HL-60 (cell line): ENCODE data around the gene WWOX.

Source experiments
- DNase-seq, 2 experiments: peaks; one replicate each; pipeline ENCODE4 v3.0.0-alpha.2; 2010 to 2020; ENCODE audit warnings: low read depth in 1 of 2, low spot score in 1 of 2
- H3K27ac ChIP-seq: fragments of 250-450 bp; sonication (Bioruptor Pico); replicated peaks from 2 replicates; pipeline ENCODE4 v1.5.1; 2020; ENCODE audit warnings: mild to moderate bottlenecking, moderate library complexity
- H3K27me3 ChIP-seq: fragments of 250-450 bp; sonication (Bioruptor Pico); 2 replicates; pipeline ENCODE4 v1.5.1; 2021; ENCODE audit warnings: mild to moderate bottlenecking, moderate library complexity; ENCODE audit not compliant: insufficient read depth, poor library complexity, severe bottlenecking
- H3K4me3 ChIP-seq: replicated peaks from 2 replicates; pipeline ENCODE4 v1.5.1; 2011; ENCODE audit warnings: mild to moderate bottlenecking, control low read depth, low read length; ENCODE audit not compliant: insufficient read depth
- GABPA ChIP-seq: IDR thresholded peaks from 2 replicates; pipeline ENCODE4 v1.6.1; 2012; ENCODE audit warnings: low read depth
- POLR2AphosphoS5 ChIP-seq: IDR thresholded peaks from 2 replicates; pipeline ENCODE4 v1.6.1; 2012; ENCODE audit warnings: low read depth
- SPI1 ChIP-seq: IDR thresholded peaks from 2 replicates; pipeline ENCODE4 v1.6.1; 2012; ENCODE audit warnings: low read depth, mild to moderate bottlenecking, borderline replicate concordance
- TF ChIP-seq, protein P1 (sequence below): IDR thresholded peaks from 2 replicates; pipeline ENCODE4 v1.6.1; 2012; ENCODE audit warnings: low read depth; ENCODE audit not compliant: insufficient replicate concordance
- TF ChIP-seq, protein P2 (sequence below): IDR thresholded peaks from one replicate; pipeline ENCODE4 v1.5.1; 2011; ENCODE audit warnings: low read length, control low read depth, inconsistent platforms; ENCODE audit not compliant: insufficient read depth

The WWOX gene

DNA sequence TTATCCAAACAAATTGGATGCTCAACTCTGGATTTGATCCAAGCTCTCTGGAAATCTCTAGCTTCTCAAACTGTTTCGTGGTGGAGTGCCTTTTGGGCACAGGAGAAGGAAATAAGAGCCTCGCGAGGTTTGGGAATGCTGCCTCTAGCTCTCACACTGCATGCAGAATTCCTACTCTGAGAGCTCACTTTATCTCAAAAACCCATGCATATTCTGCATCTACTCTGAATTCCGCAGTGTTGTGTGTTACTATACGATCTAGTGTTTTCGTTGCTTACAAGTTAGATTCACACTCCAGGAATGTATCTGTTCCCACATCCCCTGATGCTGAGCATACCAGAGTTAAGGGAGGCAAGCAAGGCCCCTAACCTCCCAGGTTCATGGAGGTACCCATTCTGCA, 462.7 kb downstream of the WWOX start:
- Histone ChIP-seq H3K27ac (no peak overlapping the region), H3K4me3 (no peak overlapping the region), H3K27me3 (no peaks in the 10 kb centered on the region)
- TF ChIP-seq, protein P1, sequence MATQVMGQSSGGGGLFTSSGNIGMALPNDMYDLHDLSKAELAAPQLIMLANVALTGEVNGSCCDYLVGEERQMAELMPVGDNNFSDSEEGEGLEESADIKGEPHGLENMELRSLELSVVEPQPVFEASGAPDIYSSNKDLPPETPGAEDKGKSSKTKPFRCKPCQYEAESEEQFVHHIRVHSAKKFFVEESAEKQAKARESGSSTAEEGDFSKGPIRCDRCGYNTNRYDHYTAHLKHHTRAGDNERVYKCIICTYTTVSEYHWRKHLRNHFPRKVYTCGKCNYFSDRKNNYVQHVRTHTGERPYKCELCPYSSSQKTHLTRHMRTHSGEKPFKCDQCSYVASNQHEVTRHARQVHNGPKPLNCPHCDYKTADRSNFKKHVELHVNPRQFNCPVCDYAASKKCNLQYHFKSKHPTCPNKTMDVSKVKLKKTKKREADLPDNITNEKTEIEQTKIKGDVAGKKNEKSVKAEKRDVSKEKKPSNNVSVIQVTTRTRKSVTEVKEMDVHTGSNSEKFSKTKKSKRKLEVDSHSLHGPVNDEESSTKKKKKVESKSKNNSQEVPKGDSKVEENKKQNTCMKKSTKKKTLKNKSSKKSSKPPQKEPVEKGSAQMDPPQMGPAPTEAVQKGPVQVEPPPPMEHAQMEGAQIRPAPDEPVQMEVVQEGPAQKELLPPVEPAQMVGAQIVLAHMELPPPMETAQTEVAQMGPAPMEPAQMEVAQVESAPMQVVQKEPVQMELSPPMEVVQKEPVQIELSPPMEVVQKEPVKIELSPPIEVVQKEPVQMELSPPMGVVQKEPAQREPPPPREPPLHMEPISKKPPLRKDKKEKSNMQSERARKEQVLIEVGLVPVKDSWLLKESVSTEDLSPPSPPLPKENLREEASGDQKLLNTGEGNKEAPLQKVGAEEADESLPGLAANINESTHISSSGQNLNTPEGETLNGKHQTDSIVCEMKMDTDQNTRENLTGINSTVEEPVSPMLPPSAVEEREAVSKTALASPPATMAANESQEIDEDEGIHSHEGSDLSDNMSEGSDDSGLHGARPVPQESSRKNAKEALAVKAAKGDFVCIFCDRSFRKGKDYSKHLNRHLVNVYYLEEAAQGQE: no peak
- TF ChIP-seq SPI1: no peak
- no peak for TF ChIP-seq POLR2AphosphoS5
- TF ChIP-seq GABPA: no peak
- TF ChIP-seq, protein P2, sequence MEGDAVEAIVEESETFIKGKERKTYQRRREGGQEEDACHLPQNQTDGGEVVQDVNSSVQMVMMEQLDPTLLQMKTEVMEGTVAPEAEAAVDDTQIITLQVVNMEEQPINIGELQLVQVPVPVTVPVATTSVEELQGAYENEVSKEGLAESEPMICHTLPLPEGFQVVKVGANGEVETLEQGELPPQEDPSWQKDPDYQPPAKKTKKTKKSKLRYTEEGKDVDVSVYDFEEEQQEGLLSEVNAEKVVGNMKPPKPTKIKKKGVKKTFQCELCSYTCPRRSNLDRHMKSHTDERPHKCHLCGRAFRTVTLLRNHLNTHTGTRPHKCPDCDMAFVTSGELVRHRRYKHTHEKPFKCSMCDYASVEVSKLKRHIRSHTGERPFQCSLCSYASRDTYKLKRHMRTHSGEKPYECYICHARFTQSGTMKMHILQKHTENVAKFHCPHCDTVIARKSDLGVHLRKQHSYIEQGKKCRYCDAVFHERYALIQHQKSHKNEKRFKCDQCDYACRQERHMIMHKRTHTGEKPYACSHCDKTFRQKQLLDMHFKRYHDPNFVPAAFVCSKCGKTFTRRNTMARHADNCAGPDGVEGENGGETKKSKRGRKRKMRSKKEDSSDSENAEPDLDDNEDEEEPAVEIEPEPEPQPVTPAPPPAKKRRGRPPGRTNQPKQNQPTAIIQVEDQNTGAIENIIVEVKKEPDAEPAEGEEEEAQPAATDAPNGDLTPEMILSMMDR: no peak
- no peak for DNase-seq

DNA sequence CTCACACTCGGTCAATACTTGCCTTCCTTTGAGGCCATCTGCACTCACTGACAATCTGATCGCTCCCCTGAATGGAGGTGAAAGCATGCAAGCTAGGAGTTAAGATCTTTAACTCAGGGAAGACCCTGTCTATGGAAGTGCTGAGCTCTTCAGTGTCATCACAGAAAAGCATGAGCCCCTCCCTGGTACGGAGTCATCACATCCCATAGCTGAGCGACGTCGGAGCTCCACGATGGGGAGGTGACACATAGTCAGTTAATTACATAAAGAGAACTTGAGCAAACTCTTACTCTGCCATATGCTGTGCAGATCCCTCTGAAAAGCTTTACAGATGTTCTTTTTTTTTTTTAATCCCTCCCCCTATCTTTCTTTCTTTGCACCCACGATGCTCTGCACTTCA, 463.2 kb downstream of the WWOX start:
- TF ChIP-seq SPI1 (no peak), GABPA (no peak), POLR2AphosphoS5 (no peak)
- TF ChIP-seq, protein P1: no peak
- TF ChIP-seq, protein P2: no peak
- Histone ChIP-seq H3K27ac (no peak overlapping the region), H3K27me3 (no peaks in the 10 kb centered on the region), H3K4me3 (no peak overlapping the region)
- no peak for DNase-seq

DNA sequence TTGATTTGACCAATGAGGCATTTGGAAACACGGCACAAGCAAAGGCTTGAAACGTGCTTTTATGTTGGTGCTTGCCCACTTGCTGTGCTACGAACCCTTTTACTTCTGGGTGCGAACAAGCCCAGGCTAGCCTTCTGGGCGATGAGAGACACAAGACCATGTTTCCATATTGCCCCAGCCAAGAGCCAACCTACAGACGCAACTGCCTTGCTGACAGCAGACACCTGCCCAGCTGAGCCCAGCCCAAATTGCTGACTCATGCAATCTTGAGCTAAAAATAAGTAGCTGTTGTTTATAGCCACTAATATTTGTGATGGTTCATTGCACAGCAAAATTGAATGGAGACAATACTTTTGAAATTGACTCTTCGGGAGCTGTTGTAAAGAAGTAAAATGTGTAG, 464.5 kb downstream of the WWOX start:
- no peak for TF ChIP-seq SPI1
- TF ChIP-seq, protein P2: no peak
- TF ChIP-seq POLR2AphosphoS5: no peak
- no peak for TF ChIP-seq GABPA
- TF ChIP-seq, protein P1: no peak
- no peak for DNase-seq
- H3K4me3 ChIP-seq: no peak overlapping the region

More for the DNA sequence above, 464.5 kb downstream of the WWOX start:
- Histone ChIP-seq H3K27me3 (no peaks in the 10 kb centered on the region), H3K27ac (no peak overlapping the region)
